ENCODE data around the gene SCAMP4. TPM values are rescaled to one million over a fixed set of nuclear protein-coding genes. Genes with fewer than 3 reads are reported as not detected.
"Not testable (repeated sequence)": the region's sequence is repeated elsewhere in the genome, so short reads cannot be mapped to it uniquely, and the experiment has no call there.

SCAMP4 gene
- polyA plus RNA-seq, 2 of the 4 experiments (the other 2 are of a cell fraction): 7.6 to 63.0 TPM

DNA sequence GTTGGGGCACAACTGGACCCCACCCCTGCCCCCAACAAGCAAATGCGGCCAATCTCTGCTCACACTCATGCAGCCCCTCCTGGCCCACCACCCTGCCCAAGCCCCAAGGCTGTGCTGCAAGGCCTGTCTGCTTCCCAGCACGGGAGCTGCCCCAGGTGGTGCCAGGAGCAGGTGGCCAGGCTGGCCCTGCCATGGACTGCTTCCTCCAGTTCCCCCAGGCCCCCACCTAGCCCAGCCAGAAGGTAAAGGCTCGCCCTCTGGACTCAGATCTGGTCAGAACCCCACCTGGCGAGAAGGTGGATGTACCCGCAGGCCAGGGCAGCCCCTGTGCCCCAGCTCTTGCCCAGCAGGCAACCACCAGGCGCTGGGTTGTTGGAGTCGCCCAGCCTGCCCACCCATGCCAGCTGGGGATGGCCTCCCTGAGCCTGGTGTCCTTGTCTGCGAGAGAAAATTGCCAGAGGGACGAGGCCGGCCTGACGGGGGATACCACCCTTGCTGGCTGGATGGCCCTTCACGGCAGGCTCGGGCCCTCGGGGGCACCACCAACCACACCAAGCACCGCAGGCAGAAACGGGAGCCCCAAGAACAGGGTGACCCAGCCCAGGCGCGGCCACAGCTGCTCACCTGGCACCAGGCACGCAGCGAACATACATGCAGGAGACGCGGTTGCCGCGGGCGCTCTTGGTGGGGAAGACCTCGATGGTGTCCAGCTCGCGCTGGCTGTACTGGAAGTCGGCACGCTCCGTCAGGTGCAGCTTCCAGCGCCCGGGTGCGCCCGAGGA, 24.4 kb upstream of the SCAMP4 start:
- FAIRE-seq (no peak), ATAC-seq (no peak), DNase-seq (ENCODE audit: low read depth in 1 of 2, low spot score in 1 of 2) (no peak)
- Histone ChIP-seq H3K4me1 (peaks cover 10% of the 10 kb centered on the region; the same call in 2 of the 3 replicates), H3K27ac (no peak overlapping the region), H3K4me3 (no peak overlapping the region), H3K4me2 (no peak overlapping the region), H3K9me3 (no peaks in the 10 kb centered on the region)
- POLR2A ChIA-PET: no interaction called here
- WGBS (ENCODE audit: missing lambda C conversion rate): 75% methylated on average over 2 of the region's 35 CpGs
- TF ChIP-seq SMC3 (IDR thresholded peaks at IDR 0.05) (no peak), RFX5 (IDR thresholded peaks at IDR 0.05) (no peak), KDM5A (IDR thresholded peaks at IDR 0.05) (no peak), HEYL (CRISPR knock-in tag; IDR thresholded peaks at IDR 0.05) (no peak), JUN (IDR thresholded peaks at IDR 0.05) (no peak), EP300 (IDR thresholded peaks at IDR 0.05) (no peak), ZC3H11A (IDR thresholded peaks at IDR 0.05) (no peak), SREBF2 (IDR thresholded peaks at IDR 0.05) (no peak), CHD4 (IDR thresholded peaks at IDR 0.05; ENCODE audit: borderline replicate concordance) (no peak), POLR2A (IDR thresholded peaks at IDR 0.05; ENCODE audit: low read length) (no peak)
- TF ChIP-seq, protein P1, sequence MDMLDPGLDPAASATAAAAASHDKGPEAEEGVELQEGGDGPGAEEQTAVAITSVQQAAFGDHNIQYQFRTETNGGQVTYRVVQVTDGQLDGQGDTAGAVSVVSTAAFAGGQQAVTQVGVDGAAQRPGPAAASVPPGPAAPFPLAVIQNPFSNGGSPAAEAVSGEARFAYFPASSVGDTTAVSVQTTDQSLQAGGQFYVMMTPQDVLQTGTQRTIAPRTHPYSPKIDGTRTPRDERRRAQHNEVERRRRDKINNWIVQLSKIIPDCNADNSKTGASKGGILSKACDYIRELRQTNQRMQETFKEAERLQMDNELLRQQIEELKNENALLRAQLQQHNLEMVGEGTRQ (IDR thresholded peaks at IDR 0.05): no peak
- TF ChIP-seq, protein P2, sequence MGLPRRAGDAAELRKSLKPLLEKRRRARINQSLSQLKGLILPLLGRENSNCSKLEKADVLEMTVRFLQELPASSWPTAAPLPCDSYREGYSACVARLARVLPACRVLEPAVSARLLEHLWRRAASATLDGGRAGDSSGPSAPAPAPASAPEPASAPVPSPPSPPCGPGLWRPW (IDR thresholded peaks at IDR 0.05): no peak
- CTCF ChIA-PET: interaction anchor here (1.2 kb wide), 1 partner anchor 43 kb away, joined by 3 read pairs; no protein-coding TSS in a partner anchor

DNA sequence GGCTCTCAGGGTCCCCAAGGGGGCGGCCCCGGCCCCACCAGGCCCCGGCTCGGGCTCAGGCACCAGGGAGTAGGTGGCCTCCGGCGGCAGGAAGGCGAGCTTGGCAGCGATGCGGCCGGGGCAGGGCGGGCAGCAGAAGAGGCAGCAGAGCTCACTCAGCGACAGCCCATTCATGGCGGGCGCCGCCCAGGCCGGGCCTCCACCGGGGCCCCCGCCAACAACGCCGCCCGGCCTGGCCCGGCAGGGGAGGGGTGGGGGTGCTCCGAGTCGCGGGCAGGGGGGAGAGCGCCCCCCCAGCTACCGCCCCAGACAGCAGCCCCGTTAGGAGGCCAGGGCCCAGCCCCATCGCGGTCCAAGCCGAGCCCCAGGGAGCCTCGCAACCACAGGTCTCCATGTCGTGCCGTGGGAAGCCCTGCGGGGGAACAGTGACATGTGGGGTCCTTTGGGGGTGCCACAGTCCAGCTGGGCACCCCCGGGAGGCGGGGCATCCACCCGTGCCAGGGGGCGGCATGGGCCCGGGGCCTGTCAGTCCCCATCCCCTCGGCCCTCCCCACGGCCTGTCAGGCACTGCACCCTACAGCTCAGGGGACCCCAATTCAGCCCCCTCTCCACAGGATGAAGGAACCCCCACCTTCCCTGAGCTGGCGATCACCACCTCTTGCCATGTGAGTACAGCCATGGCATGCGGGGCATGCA, 23.7 kb upstream of the SCAMP4 start:
- FAIRE-seq; H3K4me2 ChIP-seq; H3K27ac ChIP-seq; H3K9me3 ChIP-seq; H3K4me1 ChIP-seq; H3K4me3 ChIP-seq; ATAC-seq; DNase-seq (ENCODE audit: low read depth in 1 of 2, low spot score in 1 of 2); POLR2A ChIA-PET: not testable (repeated sequence)
- CTCF ChIA-PET: interaction anchor here (0.5 to 1.7 kb wide), 3 partner anchors 17 to 44 kb away, joined by 3 to 4 read pairs (median 4); no protein-coding TSS in a partner anchor
- no CpG with 5 or more reads among the region's 44 CpGs for WGBS (ENCODE audit: missing lambda C conversion rate)

DNA sequence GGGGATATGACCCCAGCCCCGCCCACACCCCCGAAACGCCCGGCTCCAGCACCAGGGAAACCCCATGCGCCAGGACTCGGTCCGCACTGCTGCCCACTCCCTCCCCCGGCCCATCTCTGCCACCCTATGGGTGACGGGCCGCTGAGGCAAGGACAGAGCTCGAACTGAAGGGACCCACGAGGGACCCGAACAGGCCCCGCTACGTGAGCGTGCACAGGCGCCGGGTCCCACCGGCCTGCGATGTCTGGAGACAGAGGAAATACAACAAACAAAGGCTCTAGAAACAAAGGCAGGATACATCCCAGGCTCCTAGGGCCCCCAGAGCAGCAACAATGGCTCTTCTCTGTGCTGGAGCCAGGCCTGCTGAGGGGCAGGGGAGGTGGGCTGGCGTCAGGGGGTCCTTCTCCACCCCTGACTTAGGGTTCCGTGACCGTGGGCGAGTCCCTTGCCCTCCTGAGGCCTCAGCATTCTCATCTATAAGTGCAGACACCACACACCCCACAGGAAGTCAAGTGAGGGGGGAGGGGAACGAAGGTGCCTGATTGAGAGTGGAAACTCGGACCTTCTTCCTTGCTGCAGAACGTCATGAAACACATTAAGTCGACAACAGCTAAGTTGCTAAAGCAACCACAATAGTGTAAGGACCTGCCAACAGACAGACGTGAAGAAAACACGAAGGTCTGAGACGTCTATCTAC, 23.0 kb upstream of the SCAMP4 start:
- H3K4me1 ChIP-seq: peaks cover 6% of the 10 kb centered on the region; the same call in 1 of the 3 replicates
- no peak overlapping the region for H3K27ac ChIP-seq
- H3K4me3 ChIP-seq: no peak overlapping the region
- FAIRE-seq: no peak
- TF ChIP-seq MAFK (IDR thresholded peaks at IDR 0.05; ENCODE audit: partially characterized antibody) (no peak), JUN (IDR thresholded peaks at IDR 0.05) (no peak), HEYL (CRISPR knock-in tag; IDR thresholded peaks at IDR 0.05) (no peak), BHLHE40 (IDR thresholded peaks at IDR 0.05; ENCODE audit: low read depth, low read length) (no peak), ESRRA (IDR thresholded peaks at IDR 0.05; ENCODE audit: borderline replicate concordance, low read length) (no peak), RNF2 (IDR thresholded peaks at IDR 0.05; ENCODE audit: borderline replicate concordance, low read depth) (no peak), CHD4 (IDR thresholded peaks at IDR 0.05; ENCODE audit: borderline replicate concordance) (no peak), NR3C1 (IDR thresholded peaks at IDR 0.05) (no peak), KDM1A (IDR thresholded peaks at IDR 0.05; ENCODE audit: low read depth) (no peak), MYC (IDR thresholded peaks at IDR 0.05; ENCODE audit: borderline replicate concordance, low read length) (no peak)
- TF ChIP-seq, protein P3, sequence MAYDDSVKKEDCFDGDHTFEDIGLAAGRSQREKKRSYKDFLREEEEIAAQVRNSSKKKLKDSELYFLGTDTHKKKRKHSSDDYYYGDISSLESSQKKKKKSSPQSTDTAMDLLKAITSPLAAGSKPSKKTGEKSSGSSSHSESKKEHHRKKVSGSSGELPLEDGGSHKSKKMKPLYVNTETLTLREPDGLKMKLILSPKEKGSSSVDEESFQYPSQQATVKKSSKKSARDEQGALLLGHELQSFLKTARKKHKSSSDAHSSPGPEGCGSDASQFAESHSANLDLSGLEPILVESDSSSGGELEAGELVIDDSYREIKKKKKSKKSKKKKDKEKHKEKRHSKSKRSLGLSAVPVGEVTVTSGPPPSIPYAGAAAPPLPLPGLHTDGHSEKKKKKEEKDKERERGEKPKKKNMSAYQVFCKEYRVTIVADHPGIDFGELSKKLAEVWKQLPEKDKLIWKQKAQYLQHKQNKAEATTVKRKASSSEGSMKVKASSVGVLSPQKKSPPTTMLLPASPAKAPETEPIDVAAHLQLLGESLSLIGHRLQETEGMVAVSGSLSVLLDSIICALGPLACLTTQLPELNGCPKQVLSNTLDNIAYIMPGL (CRISPR knock-in tag; IDR thresholded peaks at IDR 0.05; ENCODE audit: borderline replicate concordance): no peak
- POLR2A ChIA-PET: no interaction called here
- CTCF ChIA-PET: interaction anchor here (0.5 to 1.7 kb wide), 2 partner anchors 18 to 28 kb away, joined by 4 read pairs; no protein-coding TSS in a partner anchor
- no peak for ATAC-seq
- H3K9me3 ChIP-seq: no peaks in the 10 kb centered on the region
- 80% methylated on average over 15 of the region's 31 CpGs for WGBS (ENCODE audit: missing lambda C conversion rate)
- no peak overlapping the region for H3K4me2 ChIP-seq
- no peak for DNase-seq (ENCODE audit: low read depth in 1 of 2, low spot score in 1 of 2)

All from A549 (cell line).